Parathyroid adenoma (tissue), 2 donors: ENCODE data around the gene SIGLEC15.
"Not testable (repeated sequence)": the region's sequence is repeated elsewhere in the genome, so short reads cannot be mapped to it uniquely, and the experiment has no call there.

Experiments
- H2AFZ ChIP-seq: fragments of 300-600 bp; sonication (generic); one replicate; pipeline ENCODE4 v1.7.0; 2017; ENCODE audit warnings: antibody characterized with exemption, mild to moderate bottlenecking
- H3K27ac ChIP-seq: fragments of 300-600 bp; sonication (generic); one replicate; pipeline ENCODE4 v1.7.0; 2017
- H3K27me3 ChIP-seq: fragments of 300-600 bp; sonication (generic); one replicate; pipeline ENCODE4 v1.7.0; 2017; ENCODE audit warnings: low read length; ENCODE audit not compliant: control insufficient read depth, insufficient read depth
- H3K36me3 ChIP-seq: fragments of 300-600 bp; sonication (generic); one replicate; pipeline ENCODE4 v1.7.0; 2017; ENCODE audit warnings: low read length; ENCODE audit not compliant: control insufficient read depth, insufficient read depth
- H3K4me1 ChIP-seq: fragments of 300-600 bp; sonication (generic); one replicate; pipeline ENCODE4 v1.7.0; 2017; ENCODE audit warnings: control low read depth
- H3K4me2 ChIP-seq: fragments of 300-600 bp; sonication (generic); one replicate; pipeline ENCODE4 v1.7.0; 2017; ENCODE audit warnings: low read length
- H3K4me3 ChIP-seq: fragments of 300-600 bp; sonication (generic); one replicate; pipeline ENCODE4 v1.7.0; 2017; ENCODE audit warnings: low read depth, low read length
- H3K79me2 ChIP-seq: fragments of 300-600 bp; sonication (generic); one replicate; pipeline ENCODE4 v1.7.0; 2017; ENCODE audit warnings: control low read depth
- H3K9ac ChIP-seq: fragments of 300-600 bp; sonication (generic); one replicate; pipeline ENCODE4 v1.7.0; 2017; ENCODE audit warnings: mild to moderate bottlenecking
- H3K9me3 ChIP-seq: fragments of 300-600 bp; sonication (generic); one replicate; pipeline ENCODE4 v1.7.0; 2017; ENCODE audit warnings: low read length; ENCODE audit not compliant: control insufficient read depth
- TF ChIP-seq, protein P1 (sequence below): fragments of 300-600 bp; sonication (generic); IDR thresholded peaks from one replicate; pipeline ENCODE4 v1.7.0; 2017; ENCODE audit warnings: antibody characterized with exemption, mild to moderate bottlenecking
- donor health status: primary hyperparathyroidism.

SIGLEC15 gene

DNA sequence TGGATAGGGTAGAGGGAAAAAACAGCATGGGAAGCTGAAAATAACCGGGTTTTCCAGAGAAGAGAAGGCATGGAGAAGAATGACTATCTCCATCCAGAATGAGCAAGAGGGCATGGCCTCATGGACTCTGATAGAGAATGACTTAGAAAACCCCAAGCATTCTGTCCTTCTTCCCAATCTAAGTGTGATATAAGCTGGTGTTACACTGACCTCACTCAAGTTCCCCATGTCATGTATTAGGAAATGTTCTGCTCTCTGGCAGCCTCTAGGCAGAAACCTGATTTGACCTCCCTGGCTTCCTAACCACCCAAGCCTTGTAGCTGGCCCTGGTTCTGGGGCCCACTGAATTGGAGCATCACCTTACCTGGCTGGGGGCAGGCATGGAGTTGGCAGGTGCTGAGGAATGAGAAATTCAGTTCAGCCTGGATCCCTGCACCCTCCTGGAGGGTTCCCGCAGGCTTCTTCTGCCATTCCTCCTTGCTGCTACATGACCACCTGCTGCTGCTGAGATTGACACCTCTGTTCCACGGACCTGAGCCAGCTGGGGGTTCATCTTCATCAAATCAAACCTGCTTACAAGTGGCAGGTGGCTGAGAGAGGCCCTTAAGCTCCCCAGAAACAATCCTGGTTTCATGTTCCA, 5.2 kb upstream of the SIGLEC15 start:
- Histone ChIP-seq H2AFZ (no peak overlapping the region), H3K27me3 (no peaks in the 10 kb centered on the region), H3K9ac (no peak overlapping the region), H3K9me3 (no peaks in the 10 kb centered on the region), H3K27ac (no peak overlapping the region), H3K4me2 (no peak overlapping the region), H3K4me1 (no peaks in the 10 kb centered on the region), H3K79me2 (no peaks in the 10 kb centered on the region), H3K4me3 (no peak overlapping the region), H3K36me3 (no peaks in the 10 kb centered on the region)
- TF ChIP-seq, protein P1, sequence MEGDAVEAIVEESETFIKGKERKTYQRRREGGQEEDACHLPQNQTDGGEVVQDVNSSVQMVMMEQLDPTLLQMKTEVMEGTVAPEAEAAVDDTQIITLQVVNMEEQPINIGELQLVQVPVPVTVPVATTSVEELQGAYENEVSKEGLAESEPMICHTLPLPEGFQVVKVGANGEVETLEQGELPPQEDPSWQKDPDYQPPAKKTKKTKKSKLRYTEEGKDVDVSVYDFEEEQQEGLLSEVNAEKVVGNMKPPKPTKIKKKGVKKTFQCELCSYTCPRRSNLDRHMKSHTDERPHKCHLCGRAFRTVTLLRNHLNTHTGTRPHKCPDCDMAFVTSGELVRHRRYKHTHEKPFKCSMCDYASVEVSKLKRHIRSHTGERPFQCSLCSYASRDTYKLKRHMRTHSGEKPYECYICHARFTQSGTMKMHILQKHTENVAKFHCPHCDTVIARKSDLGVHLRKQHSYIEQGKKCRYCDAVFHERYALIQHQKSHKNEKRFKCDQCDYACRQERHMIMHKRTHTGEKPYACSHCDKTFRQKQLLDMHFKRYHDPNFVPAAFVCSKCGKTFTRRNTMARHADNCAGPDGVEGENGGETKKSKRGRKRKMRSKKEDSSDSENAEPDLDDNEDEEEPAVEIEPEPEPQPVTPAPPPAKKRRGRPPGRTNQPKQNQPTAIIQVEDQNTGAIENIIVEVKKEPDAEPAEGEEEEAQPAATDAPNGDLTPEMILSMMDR: no peak

DNA sequence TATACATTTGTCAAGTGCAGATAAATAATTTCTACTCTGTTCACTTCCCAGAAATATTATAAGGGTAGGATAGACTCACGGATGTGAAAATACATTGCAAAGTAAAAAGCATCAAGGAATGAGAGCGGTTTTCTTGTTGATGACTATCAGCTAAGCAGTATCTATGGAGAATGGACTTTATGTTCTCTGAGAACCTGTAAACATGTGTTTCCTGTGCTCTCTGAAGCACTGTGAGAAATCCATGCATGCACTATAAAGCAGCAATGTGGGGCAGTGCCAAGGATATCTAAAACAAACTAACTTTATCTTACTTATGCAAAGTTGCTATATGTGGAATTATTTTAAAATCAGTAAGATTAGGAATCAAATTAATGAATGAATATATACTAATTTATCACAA, 4.4 kb upstream of the SIGLEC15 start:
- H3K79me2 ChIP-seq: no peaks in the 10 kb centered on the region
- H3K9me3 ChIP-seq: no peaks in the 10 kb centered on the region
- H3K9ac ChIP-seq: no peak overlapping the region
- no peaks in the 10 kb centered on the region for H3K36me3 ChIP-seq
- TF ChIP-seq, protein P1: no peak
- no peak overlapping the region for H3K4me3 ChIP-seq
- H3K4me2 ChIP-seq: no peak overlapping the region
- H3K4me1 ChIP-seq: no peaks in the 10 kb centered on the region
- no peaks in the 10 kb centered on the region for H3K27me3 ChIP-seq
- H2AFZ ChIP-seq: no peak overlapping the region
- H3K27ac ChIP-seq: no peak overlapping the region

DNA sequence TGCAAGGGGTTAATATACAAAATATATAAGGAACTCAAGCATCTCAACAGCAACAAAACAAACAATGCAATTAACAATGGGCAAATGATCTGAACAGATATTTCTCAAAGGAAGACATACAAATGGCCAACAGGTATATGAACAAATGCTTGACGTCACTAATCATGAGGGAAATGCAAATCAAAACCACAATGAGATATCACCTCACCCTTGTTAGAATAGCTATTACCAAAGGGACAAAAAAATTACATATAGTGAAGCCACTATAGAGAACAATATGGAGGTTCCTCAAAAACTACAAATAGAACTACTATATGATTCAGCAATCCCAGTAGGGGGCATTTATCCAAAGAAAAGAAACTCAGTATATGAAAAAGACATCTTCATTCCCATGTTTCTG, 3.8 kb upstream of the SIGLEC15 start:
- H3K27ac ChIP-seq: no peak overlapping the region
- H3K4me3 ChIP-seq: no peak overlapping the region
- no peaks in the 10 kb centered on the region for H3K27me3 ChIP-seq
- H3K36me3 ChIP-seq: no peaks in the 10 kb centered on the region
- H3K4me1 ChIP-seq: no peaks in the 10 kb centered on the region
- H2AFZ ChIP-seq: no peak overlapping the region
- TF ChIP-seq, protein P1: no peak
- no peaks in the 10 kb centered on the region for H3K9me3 ChIP-seq
- H3K4me2 ChIP-seq: no peak overlapping the region
- no peak overlapping the region for H3K9ac ChIP-seq
- no peaks in the 10 kb centered on the region for H3K79me2 ChIP-seq

DNA sequence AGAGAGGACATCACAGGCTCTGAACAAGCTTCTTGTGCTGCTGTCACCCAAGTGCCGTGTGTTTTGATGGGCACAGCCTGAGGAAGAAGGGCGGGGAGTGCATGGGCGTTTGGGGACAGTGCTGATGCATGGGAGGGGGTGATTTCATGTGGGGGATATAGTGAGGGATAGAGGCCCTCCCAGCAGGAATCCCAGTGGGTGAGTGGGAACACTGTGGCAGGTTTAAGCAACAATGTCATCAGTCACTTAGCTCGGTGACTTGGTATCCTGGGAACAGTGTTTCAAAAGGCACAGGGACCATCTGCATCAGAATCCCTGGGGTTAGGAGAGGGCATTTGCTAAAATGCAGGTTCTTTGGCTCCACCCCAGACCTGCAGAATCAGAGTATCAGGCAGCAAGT, 609 bp downstream of the SIGLEC15 start:
- Histone ChIP-seq H3K27me3 (no peaks in the 10 kb centered on the region), H3K27ac (no peak overlapping the region), H2AFZ (no peak overlapping the region), H3K9ac (no peak overlapping the region), H3K4me1 (peaks cover 4% of the 10 kb centered on the region), H3K79me2 (no peaks in the 10 kb centered on the region), H3K36me3 (no peaks in the 10 kb centered on the region), H3K4me3 (no peak overlapping the region), H3K9me3 (no peaks in the 10 kb centered on the region), H3K4me2 (no peak overlapping the region)
- TF ChIP-seq, protein P1: no peak

DNA sequence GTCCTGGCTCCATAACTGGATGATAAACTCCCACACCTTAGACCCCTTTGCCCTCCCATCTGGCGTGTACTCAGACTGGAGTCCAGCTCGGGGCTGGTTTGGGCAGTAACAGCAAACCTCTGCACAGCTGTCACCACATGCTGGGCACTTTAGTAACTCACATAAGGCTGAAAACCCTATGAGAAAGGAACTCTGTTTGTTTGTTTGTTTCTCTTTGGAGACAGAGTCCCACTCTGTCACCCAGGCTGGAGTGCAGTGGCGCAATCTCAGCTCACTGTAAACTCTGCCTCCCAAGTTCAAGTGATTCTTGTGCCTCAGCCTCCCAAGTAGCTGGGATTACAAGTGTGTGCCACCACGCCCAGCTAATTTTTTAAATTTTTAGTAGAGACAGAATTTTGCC, 1.2 kb downstream of the SIGLEC15 start:
- H3K4me2 ChIP-seq, H3K27me3 ChIP-seq, H3K9ac ChIP-seq, H3K9me3 ChIP-seq, H3K79me2 ChIP-seq, H3K27ac ChIP-seq, H2AFZ ChIP-seq, H3K36me3 ChIP-seq, H3K4me1 ChIP-seq, H3K4me3 ChIP-seq: not testable (repeated sequence)
